Skeletal muscle tissue (tissue), 4 donors: ENCODE measurements around the gene EFCAB6. TPM values are rescaled to one million over a fixed set of nuclear protein-coding genes. Genes with fewer than 3 reads are reported as not detected.

Source experiments
- H3K27ac ChIP-seq: one replicate; pipeline ENCODE4 v1.7.0; 2013; ENCODE audit warnings: mild to moderate bottlenecking, low read depth, low read length, inconsistent platforms
- H3K27me3 ChIP-seq, 3 donors: one replicate each; pipeline ENCODE4 v1.7.0; 2013; ENCODE audit warnings: low read length in 3 of 3; ENCODE audit not compliant: control insufficient read depth in 3 of 3, insufficient read depth in 3 of 3
- H3K36me3 ChIP-seq, 3 donors: one replicate each; pipeline ENCODE4 v1.7.0; 2013; ENCODE audit warnings: low read length in 3 of 3; ENCODE audit not compliant: control insufficient read depth in 3 of 3, insufficient read depth in 3 of 3
- H3K4me1 ChIP-seq, 3 donors: one replicate each; pipeline ENCODE4 v1.7.0; 2013; ENCODE audit warnings: low read length in 3 of 3, mild to moderate bottlenecking in 3 of 3; ENCODE audit not compliant: control insufficient read depth in 3 of 3, insufficient read depth in 3 of 3
- H3K4me3 ChIP-seq, 3 donors: one replicate each; pipeline ENCODE4 v1.7.0; 2013; ENCODE audit warnings: low read length in 3 of 3
- H3K9ac ChIP-seq, 3 donors: one replicate each; pipeline ENCODE4 v1.7.0; 2013; ENCODE audit warnings: low read length in 3 of 3, mild to moderate bottlenecking in 3 of 3, moderate library complexity in 2 of 3, low read depth in 1 of 3
- H3K9me3 ChIP-seq, 3 donors: one replicate each; pipeline ENCODE4 v1.7.0; 2013; ENCODE audit warnings: low read length in 3 of 3; ENCODE audit not compliant: control insufficient read depth in 3 of 3
- total RNA-seq: library from RNA; depleted of rRNA; stranded (reverse); fragments of >200 nt; gene quantifications from one replicate; pipeline ENCODE4 v1.2.3, GENCODE V29; 2014
- donor health status: Osteomylitis.

EFCAB6 gene
- total RNA-seq, 1 donor from 2014 or later = 1.6 TPM

DNA sequence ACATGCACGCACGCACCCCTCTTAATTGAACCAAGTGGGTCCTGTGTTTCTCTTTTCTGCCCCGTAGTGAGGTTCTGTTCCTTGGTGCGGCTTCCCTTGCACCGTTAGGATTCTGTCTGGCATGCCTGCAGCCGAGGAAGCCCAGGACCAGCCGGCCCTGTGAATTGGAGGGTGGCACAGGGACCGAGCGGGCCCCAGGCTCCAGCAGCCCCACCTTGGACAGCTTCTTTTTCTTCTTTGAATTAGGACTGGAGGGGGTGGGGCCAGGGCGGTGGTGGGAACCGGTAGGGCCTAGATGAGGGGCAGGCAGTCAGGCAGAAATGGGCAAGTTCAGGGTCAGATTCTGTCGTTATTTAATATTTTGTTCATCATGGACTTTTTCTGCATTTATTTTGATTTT lies 305.6 kb downstream of the EFCAB6 start:
- Histone ChIP-seq H3K36me3 (no peaks in the 10 kb centered on the region), H3K4me1 (no peaks in the 10 kb centered on the region), H3K27me3 (peaks cover 7 to 14% (median 7%) of the 10 kb centered on the region in 3 donors), H3K27ac (no peak overlapping the region), H3K4me3 (no peak overlapping the region), H3K9ac (no peak overlapping the region), H3K9me3 (no peaks in the 10 kb centered on the region)

DNA sequence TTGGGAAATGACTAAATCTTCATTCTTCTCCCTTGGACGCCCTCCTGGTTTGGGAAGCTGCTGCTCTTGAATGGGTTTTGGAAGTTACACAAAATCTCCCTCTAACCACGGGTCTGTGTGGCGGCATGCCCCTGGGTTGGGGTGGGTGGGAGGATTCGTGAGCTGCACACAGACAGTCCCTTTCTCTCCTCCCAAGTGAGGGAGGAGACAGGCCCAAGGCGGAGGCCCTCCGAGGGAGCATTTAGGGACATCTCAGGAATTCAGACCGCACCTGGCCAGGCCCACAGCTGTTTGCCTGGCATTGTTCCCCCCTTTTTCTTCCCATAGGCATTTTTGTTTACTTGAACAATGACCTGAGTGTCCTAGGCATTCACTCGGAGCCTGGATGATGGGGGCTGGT lies 306.2 kb downstream of the EFCAB6 start:
- no peak overlapping the region for H3K27ac ChIP-seq
- no peaks in the 10 kb centered on the region for H3K4me1 ChIP-seq
- no peak overlapping the region for H3K9ac ChIP-seq
- H3K4me3 ChIP-seq = no peak overlapping the region
- no peaks in the 10 kb centered on the region for H3K9me3 ChIP-seq
- H3K36me3 ChIP-seq = no peaks in the 10 kb centered on the region
- H3K27me3 ChIP-seq = peaks cover 7 to 14% (median 7%) of the 10 kb centered on the region in 3 donors

DNA sequence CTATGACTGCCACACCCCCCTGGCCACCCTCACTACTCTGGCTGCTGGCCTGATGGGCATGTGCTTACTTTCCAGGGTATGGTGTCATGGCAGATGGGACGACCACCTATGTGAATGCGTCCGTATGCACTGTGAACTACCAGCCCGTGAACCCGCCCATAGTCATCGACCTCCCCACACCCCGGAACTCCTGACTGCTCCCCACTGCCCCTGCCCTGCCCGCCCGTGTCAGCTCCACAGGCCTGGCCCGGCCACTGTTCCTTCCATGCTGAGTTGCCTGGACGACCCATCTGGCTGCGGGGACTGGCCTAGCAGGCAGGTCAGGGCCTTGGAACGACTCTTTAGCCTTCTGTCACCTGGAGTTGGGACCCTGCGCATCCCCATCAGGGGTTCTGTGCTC lies 306.7 kb downstream of the EFCAB6 start:
- Histone ChIP-seq H3K9ac (no peak overlapping the region), H3K9me3 (no peaks in the 10 kb centered on the region), H3K36me3 (no peaks in the 10 kb centered on the region), H3K4me3 (no peak overlapping the region), H3K4me1 (no peaks in the 10 kb centered on the region), H3K27me3 (peaks cover 7 to 12% (median 7%) of the 10 kb centered on the region in 3 donors), H3K27ac (no peak overlapping the region)

DNA sequence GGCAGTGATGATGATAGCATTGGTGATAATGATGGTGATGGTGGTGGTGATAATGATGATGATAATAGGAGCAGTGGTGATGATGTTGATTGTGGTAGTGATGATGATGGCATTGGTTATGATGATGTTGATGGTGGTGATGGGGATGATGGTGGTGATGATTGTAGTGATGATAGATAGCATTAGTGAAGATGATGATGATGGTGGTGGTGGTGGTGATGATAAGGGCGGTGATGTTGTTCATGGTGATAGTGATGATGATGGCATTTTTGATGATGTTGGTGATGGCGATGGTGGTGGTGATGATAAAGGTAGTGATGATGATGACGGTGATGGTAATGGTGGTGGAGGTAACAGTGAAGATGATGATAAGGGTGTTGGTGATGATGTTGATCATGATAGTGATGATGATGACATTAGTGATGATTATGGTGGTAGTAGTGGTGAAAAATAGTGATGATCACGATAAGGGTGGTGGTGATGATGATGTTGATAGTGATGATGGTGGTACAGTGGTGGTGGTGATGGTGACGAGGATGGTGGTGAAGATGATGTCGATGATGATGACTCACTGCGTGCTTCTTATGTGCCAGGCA lies 307.3 kb downstream of the EFCAB6 start:
- H3K9ac ChIP-seq = no peak overlapping the region
- no peaks in the 10 kb centered on the region for H3K4me1 ChIP-seq
- no peak overlapping the region for H3K27ac ChIP-seq
- no peak overlapping the region for H3K4me3 ChIP-seq
- H3K27me3 ChIP-seq = peaks cover 7 to 12% (median 7%) of the 10 kb centered on the region in 3 donors
- no peaks in the 10 kb centered on the region for H3K36me3 ChIP-seq
- H3K9me3 ChIP-seq = no peaks in the 10 kb centered on the region

DNA sequence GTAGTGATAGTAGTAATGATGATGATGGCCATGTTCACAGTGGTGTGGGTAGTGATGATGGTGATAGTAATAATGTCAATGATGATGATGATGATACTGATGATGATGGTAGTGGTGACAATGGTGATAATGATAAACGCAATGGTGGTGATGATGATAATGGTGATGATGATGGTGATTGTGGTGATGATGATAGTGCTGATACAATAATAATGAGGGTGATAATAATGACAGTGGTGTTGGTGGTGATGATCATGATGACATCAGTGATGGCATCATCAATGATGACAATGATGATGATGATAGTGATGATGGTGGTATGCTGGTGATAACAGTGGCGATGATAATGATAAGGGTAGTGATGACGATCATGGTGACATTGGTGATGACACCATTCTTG lies 308.0 kb downstream of the EFCAB6 start:
- no peak overlapping the region for H3K4me3 ChIP-seq
- no peak overlapping the region for H3K9ac ChIP-seq
- H3K4me1 ChIP-seq = no peaks in the 10 kb centered on the region
- no peak overlapping the region for H3K27ac ChIP-seq
- no peaks in the 10 kb centered on the region for H3K36me3 ChIP-seq
- peaks cover 7 to 12% (median 7%) of the 10 kb centered on the region in 3 donors for H3K27me3 ChIP-seq
- no peaks in the 10 kb centered on the region for H3K9me3 ChIP-seq

DNA sequence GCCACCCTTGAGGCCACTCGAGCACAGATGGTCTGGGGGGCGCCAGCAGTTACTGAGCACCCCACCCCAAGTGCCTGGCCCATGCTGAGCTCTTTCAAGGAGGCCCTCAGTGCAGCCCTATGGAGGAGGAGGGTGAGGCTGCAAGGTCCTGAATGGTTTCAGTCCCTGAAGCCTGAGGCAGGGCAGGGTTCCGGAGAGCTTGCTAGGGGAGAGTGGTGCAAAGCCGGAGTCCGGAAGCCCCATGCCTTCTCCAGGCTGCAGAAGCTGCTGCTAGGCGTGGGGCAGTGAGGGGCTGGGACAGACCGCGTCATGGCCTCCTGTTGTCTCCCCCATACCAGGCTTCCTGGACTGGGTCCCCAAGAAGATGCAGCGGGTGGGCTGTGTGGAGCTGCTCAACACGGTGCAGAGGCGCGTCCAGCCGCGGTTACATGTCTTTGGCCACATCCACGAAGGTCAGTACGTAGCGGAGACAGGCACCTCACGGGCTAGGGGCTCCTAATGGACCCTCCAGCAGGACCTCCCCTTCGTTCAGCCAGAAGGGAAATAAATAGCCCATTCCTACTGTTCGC lies 309.7 kb downstream of the EFCAB6 start:
- peaks cover 7 to 12% (median 7%) of the 10 kb centered on the region in 3 donors for H3K27me3 ChIP-seq
- H3K36me3 ChIP-seq = no peaks in the 10 kb centered on the region
- no peak overlapping the region for H3K27ac ChIP-seq
- no peaks in the 10 kb centered on the region for H3K9me3 ChIP-seq
- H3K4me3 ChIP-seq = no peak overlapping the region
- no peak overlapping the region for H3K9ac ChIP-seq
- H3K4me1 ChIP-seq = no peaks in the 10 kb centered on the region

DNA sequence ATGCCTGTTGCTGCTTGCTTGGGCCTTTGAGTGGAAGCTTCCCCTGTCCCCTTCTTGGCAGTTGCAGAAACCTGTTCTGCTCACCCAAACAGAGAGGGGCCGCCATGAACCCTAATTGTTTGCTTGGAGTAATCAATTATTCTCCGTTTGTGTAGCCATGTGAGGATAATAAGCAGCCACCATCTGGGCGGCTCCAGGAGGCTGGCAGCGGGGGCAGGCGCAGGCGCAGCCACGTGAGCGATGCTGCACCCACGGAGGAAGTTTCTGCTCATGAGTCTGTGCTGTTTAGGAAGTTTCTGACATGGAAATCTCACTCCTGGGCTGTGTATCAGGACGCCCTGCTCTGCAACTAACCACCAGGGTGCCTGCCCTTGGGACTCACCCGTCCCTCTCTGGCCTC lies 310.2 kb downstream of the EFCAB6 start:
- Histone ChIP-seq H3K9ac (no peak overlapping the region), H3K36me3 (no peaks in the 10 kb centered on the region), H3K27ac (no peak overlapping the region), H3K9me3 (no peaks in the 10 kb centered on the region), H3K4me3 (no peak overlapping the region), H3K4me1 (no peaks in the 10 kb centered on the region), H3K27me3 (peaks cover 2 to 12% (median 7%) of the 10 kb centered on the region in 3 donors)

DNA sequence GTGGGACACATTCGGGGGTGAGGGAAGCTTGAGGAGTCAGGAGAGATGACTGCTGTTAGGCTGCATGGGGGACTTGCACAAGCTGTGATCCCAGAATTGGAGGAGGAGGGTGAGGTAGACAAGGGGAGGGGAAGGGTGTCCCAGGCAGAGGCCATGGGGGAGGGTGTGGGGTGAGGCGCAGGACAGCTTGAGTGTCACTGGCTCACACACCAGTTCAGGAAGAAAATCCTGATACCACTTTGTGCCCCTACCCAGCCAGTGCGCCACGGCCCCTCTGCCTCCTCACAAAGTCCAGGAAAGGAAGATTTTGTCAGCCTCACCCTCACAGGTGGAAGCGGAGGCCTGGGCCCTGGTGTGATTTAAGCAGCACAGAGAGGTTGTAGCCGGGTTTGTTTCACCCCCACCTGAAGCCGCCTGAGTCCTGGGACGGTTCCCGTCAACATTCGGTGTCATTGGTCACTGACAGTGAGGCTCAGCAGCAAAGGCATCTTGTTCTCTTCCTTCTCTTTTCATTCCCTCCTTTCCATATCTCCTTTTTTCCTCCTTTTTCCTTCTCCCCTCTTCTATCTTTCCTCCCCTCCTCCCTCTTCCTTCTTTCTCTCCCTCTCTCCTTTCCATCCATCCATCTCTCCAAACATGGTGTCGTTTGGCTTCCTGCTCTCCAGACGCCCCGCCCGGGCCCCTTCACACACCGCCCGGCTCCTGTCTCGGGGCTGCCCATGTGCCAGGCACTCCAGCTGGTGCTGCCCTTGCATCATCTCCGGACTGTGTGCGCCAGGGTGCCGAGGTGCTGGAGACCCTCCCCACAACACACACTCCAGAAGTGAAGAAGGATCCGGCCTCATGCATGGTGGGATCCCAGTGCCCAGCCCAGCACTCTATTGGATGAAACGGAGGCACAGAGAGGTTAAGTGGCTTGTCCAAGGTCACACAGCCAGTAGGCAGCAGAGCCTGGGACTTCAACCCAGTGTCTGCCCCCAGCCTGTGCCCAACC lies 311.0 kb downstream of the EFCAB6 start:
- H3K9me3 ChIP-seq = no peaks in the 10 kb centered on the region
- H3K4me3 ChIP-seq = no peak overlapping the region
- H3K27me3 ChIP-seq = peaks cover 0 to 12% (median 7%) of the 10 kb centered on the region in 3 donors
- H3K4me1 ChIP-seq = no peaks in the 10 kb centered on the region
- H3K36me3 ChIP-seq = no peaks in the 10 kb centered on the region
- H3K9ac ChIP-seq = no peak overlapping the region
- no peak overlapping the region for H3K27ac ChIP-seq

DNA sequence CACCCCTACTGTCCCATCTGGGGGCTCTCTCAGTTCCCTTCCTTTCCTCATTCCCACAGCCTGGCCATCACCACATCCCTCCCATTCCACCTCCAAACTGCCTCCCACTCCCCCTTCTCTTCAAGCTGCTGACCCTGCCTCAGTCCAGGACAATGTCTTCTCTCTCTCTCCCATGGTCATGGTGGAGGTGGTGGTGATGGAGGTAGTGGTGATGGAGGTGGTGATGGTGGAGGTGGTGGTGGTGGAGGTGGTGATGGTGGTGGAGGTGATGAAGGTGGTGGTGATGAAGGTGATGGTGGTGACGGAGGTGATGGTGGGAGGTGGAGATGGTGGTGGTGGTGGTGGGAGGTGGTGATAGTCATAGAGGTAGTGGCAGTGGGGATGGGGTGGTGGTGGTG lies 313.2 kb downstream of the EFCAB6 start:
- H3K27me3 ChIP-seq = peaks cover 0 to 13% (median 7%) of the 10 kb centered on the region in 3 donors
- no peak overlapping the region for H3K27ac ChIP-seq
- H3K9ac ChIP-seq = no peak overlapping the region
- H3K4me3 ChIP-seq = no peak overlapping the region
- H3K36me3 ChIP-seq = no peaks in the 10 kb centered on the region
- no peaks in the 10 kb centered on the region for H3K4me1 ChIP-seq
- no peaks in the 10 kb centered on the region for H3K9me3 ChIP-seq
